K562 treated with DMSO at 1 percent for 4 hours (cell line): ENCODE measurements around the gene TTYH1. TPM values are rescaled to one million over a fixed set of nuclear protein-coding genes. Genes with fewer than 3 reads are reported as not detected.

Experiments
- total RNA-seq: library from RNA; unstranded; fragments of 300-600 nt; gene quantifications from 2 replicates; pipeline ENCODE4 v1.2.3, GENCODE V29; 2022; ENCODE audit not compliant: insufficient read depth

Gene TTYH1
- not detected in 2 replicates for total RNA-seq

GRCh38 chr19:54415208-54415900 is at the start of gene TTYH1:
Gene TTYH1, plus strand, starts transcription at chr19:54415464. Its CDS starts 89 bp downstream, at chr19:54415553.

GRCh38 chr19:54448774-54449700 is 33.8 kb downstream of the TTYH1 start, which contains the start of gene LENG8:
Gene LENG8, plus strand, starts transcription at chr19:54449199. Its CDS starts 2,146 bp downstream, at chr19:54451345.

GRCh38 chr19:54463531-54464043 is 48.3 kb downstream of the TTYH1 start, which contains the start of gene LENG9:
Gene LENG9, minus strand, starts transcription at chr19:54463778. Its CDS starts 252 bp downstream, at chr19:54463526.

GRCh38 chr19:54473071-54473891 is 58.0 kb downstream of the TTYH1 start, which contains the start of gene CDC42EP5:
Gene CDC42EP5, minus strand, starts transcription at chr19:54473296. Its CDS starts 7,749 bp downstream, at chr19:54465547.

Other genes starting within 250 kb of the TTYH1 start
- 0.71 TPM in 1 of 2 replicates, not detected in the other for gene TMC4, start 242.3 kb upstream of the TTYH1 start, total RNA-seq
- 219 and 267 TPM in 2 replicates for gene MBOAT7, start 225.9 kb upstream of the TTYH1 start, total RNA-seq
- gene TSEN34, start 224.2 kb upstream of the TTYH1 start, total RNA-seq = 50.4 and 59.5 TPM in 2 replicates
- gene RPS9, start 214.6 kb upstream of the TTYH1 start, total RNA-seq = 6,479 and 6,972 TPM in 2 replicates
- not detected in 2 replicates for gene LILRB3, start 192.5 kb upstream of the TTYH1 start, total RNA-seq
- gene LILRA6, start 172.7 kb upstream of the TTYH1 start, total RNA-seq = not detected in 2 replicates
- not detected in 2 replicates for gene LILRB5, start 158.2 kb upstream of the TTYH1 start, total RNA-seq
- gene LILRB2, start 134.4 kb upstream of the TTYH1 start, total RNA-seq = not detected in 2 replicates
- gene LILRA5, start 102.3 kb upstream of the TTYH1 start, total RNA-seq = not detected in 2 replicates
- gene LILRA4, start 76.3 kb upstream of the TTYH1 start, total RNA-seq = not detected in 2 replicates
- gene LAIR1, start 50.5 kb upstream of the TTYH1 start, total RNA-seq = not detected in 2 replicates
- gene LENG8, start 33.7 kb downstream of the TTYH1 start, total RNA-seq = 158 and 187 TPM in 2 replicates
- gene LENG9, start 48.3 kb downstream of the TTYH1 start, total RNA-seq = 0.34 and 0.69 TPM in 2 replicates
- gene CDC42EP5, start 57.8 kb downstream of the TTYH1 start, total RNA-seq = 3.0 TPM in 1 of 2 replicates, not detected in the other
- gene LAIR2, start 87.4 kb downstream of the TTYH1 start, total RNA-seq = not detected in 2 replicates
- gene LILRA2, start 158.3 kb downstream of the TTYH1 start, total RNA-seq = 7.6 and 8.0 TPM in 2 replicates
- gene LILRA1, start 178.2 kb downstream of the TTYH1 start, total RNA-seq = not detected in 2 replicates
- gene LILRB1, start 215.0 kb downstream of the TTYH1 start, total RNA-seq = not detected in 2 replicates
- not detected in 2 replicates for gene LILRB4, start 247.5 kb downstream of the TTYH1 start, total RNA-seq